Erythroblast (primary cell): ENCODE data around the gene TTC6.

Source experiments
- GATA1 ChIP-seq: IDR thresholded peaks from 2 replicates; pipeline ENCODE4 v1.6.1; 2011; ENCODE audit warnings: low read depth, mild to moderate bottlenecking, control low read depth, low read length, moderate library complexity
- POLR2A ChIP-seq: IDR thresholded peaks from 2 replicates; pipeline ENCODE4 v1.6.1; 2011; ENCODE audit warnings: mild to moderate bottlenecking, low read length

- no peak for TF ChIP-seq POLR2A
- no peak for TF ChIP-seq GATA1
These were observed 9.2 kb upstream of the TTC6 start for GRCh38 chr14:37585971-37586796.
